AG20443 (cell line): ENCODE results near the gene ATP8A1.
"Not testable (repeated sequence)": the region's sequence is repeated elsewhere in the genome, so short reads cannot be mapped to it uniquely, and the experiment has no call there.

Source experiments
- DNase-seq: peaks from one replicate; pipeline ENCODE4 v3.0.0; 2012; ENCODE audit warnings: low spot score, mixed read lengths

Gene ATP8A1

DNA sequence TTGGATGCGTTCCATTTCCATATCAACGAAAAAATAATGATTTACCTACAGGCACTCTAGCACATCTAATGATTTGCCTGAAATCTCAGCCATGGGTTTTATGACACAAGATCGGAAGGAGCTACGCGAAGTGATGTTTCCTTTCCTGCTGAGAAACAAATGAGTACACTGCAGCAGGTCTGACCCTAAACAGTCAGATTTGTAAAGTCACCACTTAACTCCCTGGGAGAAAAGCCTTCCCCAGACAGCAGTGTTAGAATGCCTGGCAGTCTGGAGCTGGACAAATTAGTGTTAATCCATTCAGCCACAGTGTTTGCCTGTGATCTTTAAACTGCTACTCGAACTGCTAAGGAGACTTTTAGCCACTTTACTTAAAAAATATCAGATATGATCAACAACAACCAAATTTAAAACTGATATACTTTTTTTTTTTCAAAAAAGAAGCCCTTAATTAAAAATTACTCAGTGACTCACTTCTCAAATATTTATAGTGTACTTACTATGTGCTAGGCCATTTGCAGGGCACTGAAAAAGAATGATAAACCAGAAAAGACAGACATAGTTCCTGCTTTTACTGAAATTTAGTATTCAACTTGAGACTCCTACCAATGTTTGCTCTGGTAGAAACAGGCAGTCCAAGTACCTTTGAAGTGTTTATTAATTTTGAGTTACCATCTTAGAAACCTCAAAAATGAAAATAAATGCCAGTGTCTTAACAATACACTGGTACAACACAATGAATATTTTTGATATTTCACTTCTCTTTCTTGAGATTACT is 155.1 kb downstream of the ATP8A1 start:
- no peak for DNase-seq

DNA sequence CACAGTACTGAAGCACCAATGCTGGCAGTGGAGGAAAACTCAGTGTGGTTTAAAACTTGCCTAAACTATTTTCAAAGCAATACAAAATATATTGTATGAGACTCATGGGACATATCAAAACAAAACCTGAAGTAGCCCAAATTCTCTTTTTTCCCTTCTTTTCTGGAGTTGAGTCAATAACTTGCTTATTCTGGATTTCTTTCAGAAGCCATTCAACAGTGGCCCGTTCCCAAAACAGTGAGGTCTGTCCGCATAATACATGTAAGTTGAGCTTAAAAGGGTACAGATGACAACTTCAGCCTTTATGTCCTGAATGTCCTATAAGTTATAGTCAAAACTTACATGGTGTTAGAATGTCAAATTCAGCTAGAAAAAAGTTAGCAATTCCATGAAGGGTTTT is 158.9 kb downstream of the ATP8A1 start:
- no peak for DNase-seq

DNA sequence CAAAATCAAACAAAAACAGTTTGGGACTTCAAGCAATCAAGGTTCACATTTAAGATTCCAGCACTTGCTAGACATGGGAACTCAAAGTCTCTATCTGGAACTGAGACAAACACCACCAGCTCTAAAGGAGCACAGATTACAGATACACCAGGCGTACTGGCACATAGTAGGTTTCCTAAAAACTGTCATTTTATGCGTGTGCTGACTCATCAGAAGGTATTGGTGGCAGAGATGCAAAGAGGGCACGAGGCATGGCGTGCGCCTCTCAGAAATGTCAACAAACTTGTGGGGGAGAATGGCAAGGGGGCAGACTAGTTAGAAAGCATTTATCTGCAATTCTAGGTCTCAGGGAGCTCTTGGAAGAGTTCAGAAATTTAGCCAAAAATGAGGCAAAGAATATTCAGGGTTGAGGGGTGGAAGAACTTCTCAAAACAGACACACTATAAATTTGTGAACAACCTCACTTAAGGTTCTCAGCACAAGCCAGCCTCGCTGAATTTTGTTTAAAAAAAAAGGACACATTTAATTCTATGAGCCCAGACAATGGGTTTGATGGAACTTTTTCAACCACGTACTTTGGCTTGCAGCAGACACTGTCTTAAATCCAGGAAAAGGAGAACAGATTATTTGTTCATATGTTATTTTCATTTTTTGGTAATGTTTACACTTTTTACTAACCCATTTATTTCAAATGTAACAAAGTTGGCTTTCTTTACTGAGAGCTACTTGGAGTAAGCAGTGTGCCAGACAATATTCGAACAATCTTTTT is 159.6 kb downstream of the ATP8A1 start:
- no peak for DNase-seq

DNA sequence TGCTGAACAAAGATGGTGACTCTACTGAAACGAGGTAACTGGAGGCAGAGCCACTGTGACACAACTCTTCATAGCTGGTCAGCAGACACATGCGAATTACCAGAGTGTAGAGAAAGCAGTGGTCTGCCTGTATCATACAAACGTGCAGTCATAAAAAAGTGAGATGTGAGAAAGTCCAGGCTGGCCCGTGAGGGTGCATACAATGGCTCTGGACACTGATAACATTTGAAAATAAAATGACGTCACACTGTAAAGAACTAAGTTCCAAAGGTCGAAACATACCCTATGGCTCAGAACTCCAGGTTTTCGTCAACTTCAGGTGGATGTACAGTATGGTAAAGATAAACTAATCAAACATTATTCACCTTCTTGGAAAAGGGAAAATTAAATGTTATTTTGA is 163.9 kb downstream of the ATP8A1 start:
- no peak for DNase-seq

DNA sequence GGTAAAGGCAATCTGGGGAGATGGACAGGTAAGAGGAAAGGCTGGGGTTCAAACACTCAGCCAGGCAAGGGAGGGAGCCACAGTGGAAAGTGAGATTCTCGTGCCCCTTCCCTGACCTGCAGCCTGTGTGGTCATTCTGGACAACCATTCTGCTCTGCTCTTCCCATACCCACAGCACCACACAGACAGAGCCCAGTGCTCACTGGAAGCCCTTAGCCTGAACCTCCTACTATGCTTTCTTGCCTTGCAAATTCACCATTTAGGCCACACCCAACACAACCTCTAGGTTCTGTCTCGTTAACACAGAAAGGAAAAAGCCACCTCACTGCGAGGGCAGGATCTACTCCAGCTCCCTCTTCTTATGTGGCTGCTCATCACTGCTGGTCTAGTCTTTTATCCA is 166.9 kb downstream of the ATP8A1 start:
- DNase-seq, result no peak

DNA sequence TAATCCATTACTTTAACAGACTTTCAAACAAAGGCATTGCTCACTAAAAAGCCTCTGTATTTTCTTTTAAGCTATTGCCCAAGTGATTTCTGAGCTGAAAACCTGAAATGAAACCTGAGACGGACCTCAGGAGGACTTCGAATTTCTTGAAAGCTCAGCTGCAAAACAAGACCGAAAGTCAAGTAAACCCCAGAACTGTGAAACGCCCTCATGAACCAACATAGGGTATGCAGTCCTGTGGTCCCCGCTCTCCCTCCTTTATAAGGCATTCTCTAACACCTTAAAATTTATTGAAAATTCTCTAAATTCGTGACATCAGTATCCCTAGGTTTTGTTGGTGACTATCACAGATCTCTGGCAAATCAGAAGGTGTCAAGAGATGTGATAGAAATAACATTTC is 167.8 kb downstream of the ATP8A1 start:
- DNase-seq, result no peak

DNA sequence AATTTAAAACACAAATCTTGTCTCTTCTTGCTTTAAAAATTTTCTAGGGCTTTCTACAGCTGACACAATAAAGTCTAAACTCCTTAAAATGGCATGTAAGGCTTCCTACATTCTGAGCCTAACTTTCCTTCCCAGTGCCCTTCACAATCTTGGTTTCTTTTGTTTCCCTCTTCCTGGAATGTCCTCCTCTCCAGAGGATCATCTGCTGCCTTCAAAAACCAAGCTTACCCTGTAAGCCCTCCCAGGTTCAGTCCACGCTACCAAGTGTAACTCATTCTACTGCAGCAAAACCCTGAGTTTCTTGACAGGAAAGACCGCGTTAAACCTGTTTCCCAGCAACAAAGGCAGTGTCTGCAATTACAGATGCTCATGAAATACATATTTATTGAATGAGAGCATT is 168.4 kb downstream of the ATP8A1 start:
- DNase-seq, result no peak

DNA sequence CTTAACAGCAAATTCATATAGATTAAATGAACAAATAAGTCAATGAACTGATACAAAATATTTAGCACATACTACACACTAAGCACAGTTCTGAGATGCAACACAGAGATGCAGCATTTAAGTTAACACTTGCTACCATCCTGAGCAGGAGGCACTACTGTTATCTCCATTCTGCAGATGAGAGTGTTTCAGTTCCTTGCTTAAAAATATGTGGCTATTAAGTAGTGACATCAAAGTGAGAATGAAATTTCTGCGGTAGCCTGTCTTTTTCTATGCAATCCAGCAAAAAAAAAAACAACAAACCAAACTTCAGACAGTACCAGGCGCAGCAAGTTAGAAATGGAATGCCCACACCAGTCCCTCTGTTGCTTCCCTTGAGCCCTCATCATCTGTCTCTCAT is 168.8 kb downstream of the ATP8A1 start:
- no peak for DNase-seq

DNA sequence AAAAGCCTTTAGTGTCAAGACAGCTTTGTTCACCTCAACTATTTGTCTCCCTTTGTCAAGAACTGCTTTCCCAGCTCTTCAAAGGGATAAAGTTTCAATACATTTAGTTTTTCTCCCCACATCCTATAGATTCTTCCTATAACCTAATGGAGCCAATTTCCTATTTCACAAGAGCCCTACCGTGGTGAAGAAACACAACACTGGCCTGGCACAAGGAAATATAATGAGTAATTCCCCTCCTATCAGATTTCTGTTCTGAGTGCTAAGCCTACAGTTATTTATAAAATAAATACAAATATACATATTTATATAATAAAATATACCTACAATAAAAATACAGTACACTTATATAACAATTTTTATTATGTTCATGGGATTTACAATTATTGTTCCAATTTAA is 169.7 kb downstream of the ATP8A1 start:
- DNase-seq, result no peak

DNA sequence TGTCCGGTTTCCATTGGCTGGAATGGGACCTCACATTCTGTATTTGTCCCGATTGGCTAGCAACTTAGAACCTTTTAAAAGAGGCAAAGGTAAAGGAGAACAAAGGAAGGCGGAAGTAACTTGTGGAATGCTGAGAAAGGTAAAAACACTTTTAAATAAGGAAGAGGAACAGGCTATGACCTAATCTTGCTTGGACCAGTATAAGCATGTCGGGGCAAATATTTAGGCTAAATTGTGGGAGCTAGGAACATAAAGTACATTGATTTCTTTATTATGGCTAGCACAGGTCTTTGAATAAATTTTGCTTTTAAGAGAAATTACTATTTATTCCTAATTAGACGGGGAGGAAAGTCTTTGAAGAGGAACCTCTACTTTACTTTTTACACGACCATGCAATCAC is 170.7 kb downstream of the ATP8A1 start:
- not testable (repeated sequence) for DNase-seq

DNA sequence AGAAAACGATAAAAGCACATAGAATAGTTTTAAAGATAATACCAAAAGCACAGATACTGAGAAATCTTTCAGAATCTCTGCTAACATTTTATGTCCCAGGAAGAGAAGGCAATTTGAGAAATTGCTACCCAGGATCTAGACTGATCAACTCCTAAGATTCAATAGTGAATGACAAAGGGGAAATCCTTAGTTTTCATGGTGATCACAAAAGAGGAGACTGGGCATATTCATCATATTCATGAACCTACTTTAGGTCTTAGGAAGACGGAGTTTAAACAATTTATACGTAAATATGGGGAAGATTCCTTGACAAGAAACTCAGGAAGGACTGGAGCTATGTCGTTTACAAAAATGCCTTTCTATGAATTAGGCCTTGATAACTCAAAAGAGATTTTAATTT is 172.3 kb downstream of the ATP8A1 start:
- no peak for DNase-seq

DNA sequence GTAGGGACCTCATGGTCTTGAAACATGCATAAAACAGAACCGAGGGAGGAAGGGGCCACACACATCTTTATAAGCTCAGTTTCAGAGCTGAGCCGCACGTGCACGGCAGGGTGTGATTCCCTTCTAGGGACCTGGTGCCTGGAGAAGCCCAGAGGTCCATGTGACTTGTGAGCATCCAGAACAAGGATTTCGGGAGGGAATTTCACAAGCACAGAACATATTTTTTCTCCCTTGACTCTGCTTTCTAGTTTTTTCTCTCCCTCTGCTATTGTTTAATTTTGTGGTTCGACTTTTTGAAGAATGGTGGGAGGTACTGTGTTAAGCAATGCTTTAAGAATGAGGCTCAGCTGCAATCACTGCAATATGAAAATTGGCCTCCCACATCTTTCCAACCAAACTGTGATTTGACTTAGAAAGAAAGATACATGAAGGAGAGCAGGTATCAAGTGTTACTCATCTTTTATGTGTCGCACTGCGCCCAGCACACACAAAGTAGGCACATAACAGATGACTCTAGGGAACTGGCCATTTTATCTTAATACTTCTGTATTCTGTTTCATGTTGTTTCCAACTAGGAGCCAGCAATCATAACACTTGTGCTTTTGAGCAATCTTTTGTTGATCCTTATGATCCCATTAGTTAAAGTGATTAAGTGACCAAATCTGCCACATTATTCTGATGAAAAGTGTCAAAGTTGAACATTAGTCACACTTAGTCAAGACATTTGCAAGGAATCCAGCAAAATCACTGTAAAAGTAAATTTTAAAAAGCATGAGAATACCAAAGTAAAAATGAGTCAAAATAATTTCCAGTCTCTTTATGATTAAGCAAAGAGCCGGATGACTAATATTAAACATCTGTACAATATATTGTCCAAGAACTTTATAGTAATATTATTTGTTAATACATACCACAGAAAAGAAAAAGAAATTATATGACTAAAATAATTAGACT is 173.2 kb downstream of the ATP8A1 start:
- no peak for DNase-seq

DNA sequence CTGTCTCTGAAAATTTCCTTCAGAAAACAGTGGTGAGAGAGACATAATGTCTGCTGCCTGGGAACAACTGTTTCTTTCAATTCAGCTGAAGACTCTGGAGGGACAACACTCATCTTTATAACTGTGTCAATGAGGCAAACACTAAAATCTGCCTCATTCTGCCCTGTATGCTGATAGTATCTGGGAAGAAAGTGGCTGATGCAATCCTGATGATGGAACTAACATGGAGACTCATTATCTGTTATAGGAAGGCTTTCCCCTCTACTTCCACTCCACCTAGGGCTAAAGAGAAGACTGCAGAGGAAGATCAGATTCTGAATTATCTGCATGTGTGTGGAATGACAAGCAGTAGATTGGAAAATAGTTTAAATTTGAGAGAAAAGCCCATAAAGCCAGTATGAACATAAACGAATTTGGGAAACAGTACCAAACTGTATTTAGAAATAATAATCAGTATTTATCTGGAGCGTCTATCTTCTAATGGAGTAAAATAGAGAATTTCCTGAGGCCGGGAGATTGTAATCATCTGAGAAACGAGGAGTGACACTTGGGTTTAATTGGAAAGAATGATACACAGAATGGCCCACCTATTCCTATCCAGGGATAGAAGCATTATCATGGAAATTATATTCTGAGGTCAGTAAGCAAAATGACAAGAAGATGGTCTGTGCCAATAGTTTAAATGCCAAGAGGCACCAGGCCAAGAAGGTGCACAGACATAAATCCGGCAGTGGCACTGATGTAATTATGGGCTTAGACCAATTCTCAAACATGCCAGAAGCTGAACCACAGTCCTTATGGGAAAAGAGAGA is 174.2 kb downstream of the ATP8A1 start:
- no peak for DNase-seq

DNA sequence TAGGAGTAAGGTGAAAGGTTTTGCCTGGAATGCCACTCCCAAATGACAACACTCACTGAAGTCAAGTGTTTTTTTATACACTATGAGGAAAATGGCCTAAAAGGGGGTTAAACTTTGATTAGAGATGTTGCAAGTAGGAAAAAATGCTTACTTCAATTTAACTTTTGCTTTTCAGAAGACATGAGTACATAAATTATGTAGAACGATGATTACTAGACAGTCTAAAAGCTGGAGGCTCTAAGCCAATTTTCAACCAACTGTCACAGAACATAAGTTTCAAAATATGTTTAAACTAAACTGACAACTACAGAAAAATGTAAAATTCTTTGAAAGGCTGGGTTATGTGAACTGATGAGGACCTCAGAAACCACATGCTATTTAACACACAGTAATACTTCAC is 176.2 kb downstream of the ATP8A1 start:
- no peak for DNase-seq

DNA sequence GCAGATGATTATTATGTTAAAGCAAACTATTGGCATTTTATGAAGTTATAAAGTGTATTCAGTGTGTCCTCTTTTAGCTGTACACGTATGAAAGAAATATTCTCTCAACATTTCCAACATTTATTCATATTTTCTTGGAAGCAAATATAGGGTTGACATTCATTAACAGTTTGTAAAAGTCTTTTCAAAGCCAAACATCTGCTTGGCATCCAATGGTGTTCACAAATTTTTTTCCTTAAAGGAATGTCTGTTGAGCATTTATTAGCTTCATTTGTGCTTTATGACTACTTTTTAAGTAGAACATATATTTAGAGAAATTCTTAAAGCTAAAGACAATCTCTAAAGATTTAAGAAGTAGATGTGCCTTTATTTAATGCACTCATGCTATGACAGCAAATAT is 176.6 kb downstream of the ATP8A1 start:
- DNase-seq, result no peak

DNA sequence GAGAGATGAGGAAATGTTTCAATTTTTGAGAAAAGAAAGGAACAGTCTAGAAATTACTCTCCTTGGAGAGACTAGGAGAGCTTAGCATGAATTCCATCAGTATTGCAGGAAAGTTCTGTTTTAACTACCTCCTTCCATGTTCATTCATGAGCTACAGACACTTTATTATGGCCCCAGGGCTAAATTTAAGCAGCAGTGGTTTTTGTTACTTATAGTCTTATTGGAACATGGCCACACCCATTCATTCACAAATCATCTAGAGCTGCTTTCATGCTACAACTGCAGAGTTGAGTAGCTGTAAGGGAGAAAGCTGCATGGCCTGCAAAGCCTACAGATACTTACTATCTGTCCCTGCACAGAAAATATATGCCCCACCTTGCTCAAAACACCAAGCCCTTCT is 178.0 kb downstream of the ATP8A1 start:
- DNase-seq, result no peak

DNA sequence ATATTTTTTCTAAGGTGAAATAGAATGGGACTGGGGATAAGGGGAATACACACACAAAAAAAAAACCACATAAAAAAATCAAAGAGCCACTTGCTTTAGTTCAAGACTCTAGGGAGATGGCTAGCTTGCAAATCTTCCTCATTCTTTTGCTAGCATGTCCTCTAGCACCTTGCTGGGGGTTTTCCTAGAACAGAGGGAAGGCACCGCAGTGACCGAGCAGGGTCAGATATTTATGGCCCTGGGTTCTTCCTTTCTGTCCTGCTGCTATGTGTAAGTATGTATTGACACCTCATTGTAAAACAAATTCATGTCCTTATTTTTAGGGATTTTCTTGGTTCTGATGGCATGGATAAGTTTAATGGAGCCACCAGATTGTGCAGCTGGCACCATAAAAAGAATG is 178.4 kb downstream of the ATP8A1 start:
- no peak for DNase-seq

DNA sequence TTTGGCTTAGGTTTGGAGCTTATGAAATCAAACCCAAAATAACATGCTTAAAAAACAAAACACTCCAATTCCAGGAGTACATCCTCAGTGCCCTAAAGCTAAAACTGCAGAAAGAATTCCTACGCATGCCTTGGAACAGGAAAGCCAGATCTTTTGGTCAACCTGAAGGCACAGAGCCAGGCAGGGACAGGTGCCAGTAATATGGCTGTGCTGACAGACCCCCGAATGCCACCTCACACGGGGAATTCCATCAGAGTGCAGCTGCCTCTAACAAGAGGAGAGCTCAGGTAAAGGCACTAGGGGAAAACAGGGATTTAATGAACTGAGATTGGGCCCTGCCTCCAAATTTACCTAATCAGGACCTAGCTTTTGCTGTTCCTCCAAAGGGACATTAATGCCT is 182.5 kb downstream of the ATP8A1 start:
- no peak for DNase-seq

DNA sequence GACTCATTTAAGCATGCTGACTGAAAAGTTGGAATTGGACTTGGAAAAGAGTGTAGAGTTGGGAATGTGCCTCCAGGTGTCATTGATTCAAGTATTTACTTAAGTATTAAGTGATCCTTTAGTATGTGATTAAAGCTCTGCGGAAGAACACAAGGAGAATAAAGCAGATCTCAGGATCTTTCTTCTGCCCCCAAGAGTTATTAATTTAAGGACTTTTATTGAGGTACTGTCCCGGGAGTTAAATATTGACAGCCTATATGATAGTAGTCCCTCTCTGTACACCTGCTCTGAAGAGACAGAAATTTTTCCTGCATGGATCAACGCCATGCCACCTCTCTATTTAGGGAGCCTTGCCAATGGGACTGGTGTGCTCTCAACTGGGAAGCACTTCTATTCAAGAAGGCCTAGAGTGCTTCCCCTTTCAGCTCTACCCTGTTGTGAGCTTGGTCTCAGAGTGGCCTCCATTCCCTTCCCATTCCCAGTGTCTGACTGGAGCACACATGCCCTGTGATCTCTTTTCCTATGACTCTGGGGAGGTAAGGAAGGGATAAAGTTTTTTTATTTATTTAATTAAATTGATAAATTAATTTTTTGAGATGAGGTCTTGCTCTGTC is 183.7 kb downstream of the ATP8A1 start:
- no peak for DNase-seq

DNA sequence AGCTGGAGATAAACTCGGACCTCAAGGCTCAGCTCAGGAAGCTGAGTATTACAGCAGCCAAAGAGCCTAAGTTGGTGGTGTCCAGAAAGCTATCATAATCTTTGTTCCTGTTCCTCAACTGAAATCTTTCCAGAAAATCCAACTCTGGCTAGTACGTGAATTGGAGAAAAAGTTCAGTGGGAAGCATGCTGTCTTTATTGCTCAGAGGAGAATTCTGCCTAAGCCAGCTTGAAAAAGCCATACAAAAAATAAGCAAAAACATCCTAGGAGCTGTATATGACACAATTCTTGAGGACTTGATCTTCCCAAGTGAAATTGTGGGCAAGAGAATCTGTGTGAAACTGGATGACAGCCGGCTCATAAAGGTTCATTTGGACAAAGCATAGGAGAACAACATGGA is 185.0 kb downstream of the ATP8A1 start:
- no peak for DNase-seq

DNA sequence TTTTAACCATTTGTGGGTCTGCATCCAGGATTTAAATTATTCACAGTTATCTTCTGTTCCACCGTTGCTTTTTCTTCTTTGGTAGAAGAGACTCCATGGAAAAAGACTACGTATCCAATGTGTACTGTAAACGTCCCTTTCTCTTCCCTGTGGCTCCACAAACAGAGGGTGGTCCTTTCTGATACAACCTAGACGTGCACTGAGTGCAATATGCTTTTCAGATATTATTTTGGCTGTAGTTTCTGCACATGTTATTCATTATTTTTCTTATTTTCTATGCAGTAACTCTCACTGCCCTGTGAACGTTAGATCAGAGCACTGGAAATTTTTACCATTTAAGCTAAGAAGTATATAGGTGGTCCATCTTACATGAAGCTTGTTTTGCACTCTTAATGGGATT is 186.9 kb downstream of the ATP8A1 start:
- DNase-seq, result no peak
